ENCODE results near the gene MAP4K3.
"Not testable (repeated sequence)": the region's sequence is repeated elsewhere in the genome, so short reads cannot be mapped to it uniquely, and the experiment has no call there.

The MAP4K3 gene

DNA sequence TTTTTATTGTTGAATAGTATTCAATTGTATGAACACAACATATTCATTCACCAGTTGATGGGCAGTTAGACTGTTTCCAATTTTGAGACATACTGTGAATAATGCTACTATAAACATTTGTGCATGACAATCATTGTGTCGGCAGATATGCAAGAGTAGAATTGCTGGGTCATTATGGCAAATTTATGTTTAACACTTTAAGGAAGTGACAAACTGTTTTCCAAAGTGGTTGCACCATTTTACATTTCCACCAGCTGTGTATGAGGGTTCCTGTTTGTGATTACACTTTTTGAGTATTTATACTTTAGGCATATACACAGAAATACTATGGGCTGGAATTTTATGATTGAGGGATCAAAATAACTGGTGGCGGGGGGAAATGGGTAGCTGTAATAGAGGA lies 61.2 kb downstream of the MAP4K3 start:
- no peak for DNase-seq (ENCODE audit: low read depth in 2 of 2)

- no peak for DNase-seq (ENCODE audit: low read depth in 2 of 2)
Observed at GRCh38 chr2:39373181-39373802, 63.8 kb downstream of the MAP4K3 start.

DNA sequence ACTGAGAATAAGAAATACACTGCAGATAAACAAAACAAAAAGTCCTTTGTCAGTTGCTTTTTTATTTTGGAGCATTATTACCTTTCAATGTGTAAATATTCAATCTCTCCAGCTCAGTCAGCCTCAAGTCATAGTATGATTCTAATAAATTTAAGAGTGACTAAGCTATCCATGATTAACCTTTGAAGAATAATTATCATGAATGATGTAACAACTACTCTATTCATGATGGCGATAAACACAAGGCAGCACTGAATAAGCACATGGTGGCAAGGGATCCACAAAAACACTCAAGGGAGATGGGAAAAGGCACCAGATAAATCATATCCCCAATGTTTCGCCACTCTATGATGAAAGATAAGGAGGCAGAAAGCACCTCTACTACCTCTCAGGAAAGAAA lies 67.0 kb downstream of the MAP4K3 start:
- no peak for DNase-seq (ENCODE audit: low read depth in 2 of 2)

GRCh38 chr2:39368846-39369245 lies 68.2 kb downstream of the MAP4K3 start:
- no peak for DNase-seq (ENCODE audit: low read depth in 2 of 2)

GRCh38 chr2:39368376-39368775 lies 68.7 kb downstream of the MAP4K3 start:
- no peak for DNase-seq (ENCODE audit: low read depth in 2 of 2)

- DNase-seq (ENCODE audit: low read depth in 2 of 2), result no peak
Observed at GRCh38 chr2:39362595-39362994, 74.5 kb downstream of the MAP4K3 start.

GRCh38 chr2:39361511-39361910 lies 75.6 kb downstream of the MAP4K3 start:
- no peak for DNase-seq (ENCODE audit: low read depth in 2 of 2)

DNA sequence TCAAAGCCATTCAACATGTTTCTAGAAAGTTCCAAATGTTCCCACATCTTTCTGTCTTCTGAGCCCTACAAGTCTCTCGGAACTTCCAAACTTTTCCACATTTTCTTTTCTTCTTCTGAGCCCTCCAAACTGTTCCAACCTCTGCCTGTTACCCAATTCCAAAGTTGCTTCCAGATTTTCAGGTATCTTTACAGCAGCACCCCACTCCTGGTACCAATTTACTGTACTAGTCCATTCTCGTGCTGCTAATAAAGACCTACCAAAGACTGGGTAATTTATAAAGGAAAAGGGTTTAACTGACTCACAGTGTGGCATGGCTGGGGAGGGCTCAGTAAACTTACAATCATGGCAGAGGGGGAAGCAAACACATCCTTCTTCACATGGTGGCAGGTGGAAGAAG lies 76.7 kb downstream of the MAP4K3 start:
- DNase-seq (ENCODE audit: low read depth in 2 of 2), result not testable (repeated sequence)

DNA sequence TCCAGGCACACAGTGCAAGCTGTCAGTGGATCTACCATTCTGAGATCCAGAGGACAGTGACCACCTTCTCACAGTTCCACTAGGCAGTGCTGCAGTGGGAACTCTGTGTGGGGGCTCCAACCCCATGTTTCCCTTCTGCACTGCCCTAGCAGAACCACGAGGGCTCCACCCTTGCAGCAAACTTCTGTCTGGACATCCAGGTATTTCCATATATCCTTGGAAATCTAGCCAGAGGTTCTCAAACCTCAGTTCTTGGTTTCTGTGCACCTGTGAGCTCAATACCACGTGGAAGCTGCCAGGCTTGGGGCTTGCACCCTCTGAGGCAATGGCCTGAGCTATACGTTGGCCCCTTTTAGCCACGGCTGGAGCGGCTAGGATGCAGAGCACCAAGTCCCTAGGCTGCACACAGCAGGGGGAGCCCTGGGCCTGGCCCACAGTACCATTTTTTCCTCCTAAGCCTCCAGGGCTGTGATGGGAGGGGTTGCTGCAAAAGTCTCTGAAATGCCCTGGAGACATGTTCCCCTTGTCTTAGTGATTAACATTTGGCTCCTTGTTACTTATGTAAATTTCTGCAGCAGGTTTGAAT lies 77.5 kb downstream of the MAP4K3 start:
- no peak for DNase-seq (ENCODE audit: low read depth in 2 of 2)

GRCh38 chr2:39356922-39357639 lies 80.0 kb downstream of the MAP4K3 start:
- no peak for DNase-seq (ENCODE audit: low read depth in 2 of 2)

DNA sequence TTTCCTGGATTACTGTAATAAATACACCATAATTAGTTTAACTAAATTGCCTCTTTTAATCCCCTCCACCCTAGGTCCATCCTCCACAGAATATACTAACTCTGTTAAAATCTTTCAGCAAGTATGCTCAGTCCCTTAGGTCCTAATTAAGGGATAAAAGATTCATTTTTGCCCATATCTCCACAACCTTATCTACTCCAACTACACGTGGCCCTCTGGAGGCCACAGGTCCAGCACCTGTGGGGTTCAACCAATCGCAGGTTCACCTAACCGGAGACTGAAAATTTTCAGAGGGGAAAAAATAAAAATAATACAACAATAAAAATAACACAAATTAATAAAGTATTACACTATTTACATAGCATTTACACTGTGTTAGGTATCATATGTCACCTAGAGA lies 86.4 kb downstream of the MAP4K3 start:
- no peak for DNase-seq (ENCODE audit: low read depth in 2 of 2)

DNA sequence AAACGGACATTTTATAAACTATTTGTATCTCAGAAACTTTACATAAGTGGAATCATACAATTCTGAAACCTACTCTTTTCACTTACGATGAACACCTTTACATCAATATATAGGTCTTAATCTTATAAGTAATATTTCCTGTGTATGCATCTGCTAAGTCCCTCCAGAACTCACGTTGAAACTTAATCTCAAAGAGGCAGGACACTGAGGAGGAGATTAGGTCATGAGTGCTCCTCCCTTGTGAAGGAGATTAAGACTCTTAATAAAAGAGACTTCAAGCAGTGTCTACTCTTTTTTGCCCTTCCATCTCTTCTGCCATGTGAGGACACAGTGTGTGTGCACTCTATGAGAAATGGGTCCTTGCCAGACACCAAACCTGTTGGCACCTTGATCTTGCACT lies 98.6 kb downstream of the MAP4K3 start:
- DNase-seq (ENCODE audit: low read depth in 2 of 2), result no peak

GRCh38 chr2:39335930-39336329 lies 101.2 kb downstream of the MAP4K3 start:
- no peak for DNase-seq (ENCODE audit: low read depth in 2 of 2)

DNA sequence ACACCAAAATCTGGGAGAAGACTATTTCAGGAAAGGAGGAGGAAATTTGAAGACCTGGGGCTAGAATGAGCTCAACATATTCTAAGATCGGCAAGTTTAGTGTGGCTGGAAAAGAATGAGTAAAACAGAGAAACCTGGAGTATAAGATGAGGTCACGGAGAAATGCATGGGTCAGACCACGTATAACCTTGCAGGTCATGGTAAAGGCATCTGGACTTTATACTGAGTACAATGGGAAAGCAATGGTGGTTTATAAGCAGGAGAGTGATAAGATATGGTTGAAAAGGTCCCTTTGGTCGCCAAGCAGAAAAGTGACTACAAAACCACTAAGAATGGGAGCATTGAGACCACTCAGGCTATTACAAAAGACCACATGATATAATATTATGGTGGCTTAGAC lies 102.1 kb downstream of the MAP4K3 start:
- no peak for DNase-seq (ENCODE audit: low read depth in 2 of 2)

DNA sequence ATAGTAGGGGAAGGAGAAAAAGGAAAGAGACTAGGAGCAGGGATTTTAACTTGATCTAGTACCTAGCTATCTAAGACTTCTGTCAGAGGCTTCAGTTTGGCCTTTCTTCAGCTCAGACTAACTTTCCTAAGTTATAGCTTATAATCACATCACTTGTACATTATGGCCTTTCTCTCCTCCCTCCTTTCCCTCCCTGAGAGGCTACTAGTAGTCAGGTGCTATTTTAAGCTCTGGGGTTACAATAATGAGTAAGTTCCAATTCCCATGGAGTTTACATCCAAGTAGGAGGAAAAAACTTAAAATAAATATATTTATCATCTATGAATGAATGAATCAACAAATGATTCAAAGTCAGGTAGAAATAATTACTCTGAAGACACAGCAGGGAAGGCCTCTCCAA lies 102.6 kb downstream of the MAP4K3 start:
- DNase-seq (ENCODE audit: low read depth in 2 of 2), result no peak

- DNase-seq (ENCODE audit: low read depth in 2 of 2), result no peak
Observed at GRCh38 chr2:39326644-39327043, 110.4 kb downstream of the MAP4K3 start.

DNA sequence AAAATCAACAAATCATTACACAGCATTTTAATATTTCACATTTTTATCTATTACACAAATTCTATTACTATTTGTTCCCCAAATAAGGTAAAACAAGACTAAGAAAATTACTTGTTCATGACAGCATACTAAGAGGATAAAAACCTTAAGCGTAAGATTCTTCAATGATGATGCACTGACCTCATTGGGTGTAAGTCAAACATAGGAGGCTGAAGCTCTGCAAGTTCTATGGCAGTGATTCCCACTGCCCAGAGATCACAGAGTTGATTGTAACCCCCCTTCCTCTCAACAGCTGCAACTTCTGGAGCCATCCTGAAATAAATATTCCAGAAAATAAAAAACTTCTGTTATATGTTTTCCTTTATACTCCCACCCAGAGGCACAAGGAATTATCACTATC lies 111.1 kb downstream of the MAP4K3 start:
- peak in 1 of 2 experiments; percentile 9 for DNase-seq (ENCODE audit: low read depth in 2 of 2)

DNA sequence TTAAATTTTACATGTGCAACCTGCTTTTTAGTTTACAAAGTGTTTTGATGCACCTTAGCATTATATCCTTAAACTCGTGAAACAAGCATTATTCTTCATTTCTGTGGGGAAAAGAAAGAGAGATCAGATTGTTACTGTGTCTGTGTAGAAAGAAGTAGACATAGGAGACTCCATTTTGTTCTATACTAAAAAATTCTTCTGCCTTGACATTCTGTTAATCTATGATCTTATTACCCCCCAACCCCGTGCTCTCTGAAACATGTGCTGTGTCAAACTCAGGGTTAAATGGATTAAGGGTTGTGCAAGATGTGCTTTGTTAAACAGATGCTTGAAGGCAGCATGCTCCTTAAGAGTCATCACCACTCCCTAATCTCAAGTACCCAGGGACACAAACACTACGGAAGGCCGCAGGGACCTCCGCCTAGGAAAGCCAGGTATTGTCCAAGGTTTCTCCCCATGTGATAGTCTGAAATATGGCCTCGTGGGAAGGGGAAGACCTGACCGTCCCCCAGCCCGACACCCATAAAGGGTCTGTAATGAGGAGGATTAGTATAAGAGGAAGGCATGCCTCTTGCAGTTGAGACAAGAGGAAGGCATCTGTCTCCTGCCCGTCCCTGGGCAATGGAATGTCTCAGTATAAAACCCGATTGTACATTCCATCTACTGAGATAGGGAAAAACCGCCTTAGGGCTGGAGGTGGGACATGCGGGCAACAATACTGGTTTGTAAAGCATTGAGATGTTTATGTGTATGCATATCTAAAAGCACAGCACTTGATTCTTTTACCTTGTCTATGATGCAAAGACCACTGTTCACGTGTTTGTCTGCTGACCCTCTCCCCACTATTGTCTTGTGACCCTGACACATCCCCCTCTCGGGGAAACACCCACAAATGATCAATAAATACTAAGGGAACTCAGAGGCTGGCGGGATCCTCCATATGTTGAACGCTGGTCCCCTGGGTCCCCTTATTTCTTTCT lies 115.7 kb downstream of the MAP4K3 start:
- not testable (repeated sequence) for DNase-seq (ENCODE audit: low read depth in 2 of 2)

- DNase-seq (ENCODE audit: low read depth in 2 of 2), result no peak
Observed at GRCh38 chr2:39320162-39320561, 116.9 kb downstream of the MAP4K3 start.

DNA sequence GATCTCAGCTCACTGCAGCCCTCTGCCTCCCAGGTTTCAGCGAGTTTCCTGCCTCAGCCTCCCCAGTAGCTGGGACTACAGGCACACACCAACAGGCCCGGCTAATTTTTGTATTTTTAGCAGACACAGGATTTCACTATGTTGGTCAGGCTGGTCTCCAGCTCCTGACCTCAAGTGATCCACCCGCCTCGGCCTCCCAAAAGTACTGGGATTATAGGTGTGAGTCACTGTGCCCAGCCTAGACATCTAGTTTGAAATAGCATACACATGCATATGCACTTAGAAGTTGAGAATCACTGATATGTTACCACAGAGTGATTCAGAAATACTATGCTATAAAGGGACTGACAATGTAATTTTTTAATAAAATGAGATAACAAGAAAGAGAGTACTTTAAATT lies 123.5 kb downstream of the MAP4K3 start:
- DNase-seq (ENCODE audit: low read depth in 2 of 2), result no peak

DNA sequence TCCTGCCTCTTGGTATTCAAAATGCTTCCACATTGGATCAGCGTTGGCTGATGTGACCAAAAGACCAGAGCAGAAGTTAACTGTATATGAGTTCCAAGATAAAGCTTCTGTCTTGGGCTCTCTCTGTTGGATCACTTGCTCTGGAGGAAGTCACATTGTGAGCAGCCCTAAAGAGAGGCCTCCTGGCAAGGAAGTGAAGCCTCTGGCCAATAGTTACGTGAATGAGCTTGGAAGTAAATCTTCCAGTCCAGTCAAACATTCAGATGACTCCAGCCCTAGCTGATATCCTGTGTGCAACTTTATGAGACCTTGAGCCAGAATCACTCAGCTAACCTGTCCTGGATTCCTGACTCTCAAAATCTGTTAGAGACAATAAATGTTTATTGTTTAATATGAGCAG lies 125.6 kb downstream of the MAP4K3 start:
- DNase-seq (ENCODE audit: low read depth in 2 of 2), result no peak

- no peak for DNase-seq (ENCODE audit: low read depth in 2 of 2)
Observed at GRCh38 chr2:39308778-39309177, 128.3 kb downstream of the MAP4K3 start.

Measured in fibroblast of skin of left biceps (primary cell).